Ovary (tissue), 9 donors: Measurements from ENCODE around the gene SLC52A1. TPM values are rescaled to one million over a fixed set of nuclear protein-coding genes. Genes with fewer than 3 reads are reported as not detected.
"Not testable (repeated sequence)": the region's sequence is repeated elsewhere in the genome, so short reads cannot be mapped to it uniquely, and the experiment has no call there.

Experiments used
- DNase-seq, 5 donors: peaks; one replicate each; pipeline ENCODE4 v3.0.0-alpha.2; 2019 to 2020
- H3K27ac ChIP-seq, 2 donors: fragments of 200-600 bp; one replicate each; pipeline versions ENCODE4 v1.5.1 to v1.8.0; 2019 to 2022
- H3K27me3 ChIP-seq: fragments of 200-600 bp; one replicate; pipeline ENCODE4 v1.8.0; 2022
- H3K36me3 ChIP-seq: fragments of 200-600 bp; sonication (generic); one replicate; pipeline ENCODE4 v1.5.1; 2019
- H3K4me1 ChIP-seq: one replicate; pipeline ENCODE4 v1.8.1; 2013; ENCODE audit warnings: mild to moderate bottlenecking, moderate library complexity; ENCODE audit not compliant: insufficient read depth
- H3K4me3 ChIP-seq: fragments of 200-600 bp; sonication (generic); one replicate; pipeline ENCODE4 v1.5.1; 2017
- H3K9me3 ChIP-seq, 2 donors: fragments of 200-600 bp in 1 of 2; sonication (generic) in 1 of 2; one replicate each; pipeline versions ENCODE4 v1.5.1 to v1.8.1; 2013 to 2019; ENCODE audit warnings: mild to moderate bottlenecking in 1 of 2, moderate library complexity in 1 of 2
- EP300 ChIP-seq: sonication (generic); formaldehyde crosslinking; IDR thresholded peaks from one replicate; pipeline ENCODE4 v1.6.1; 2017; ENCODE audit warnings: antibody characterized with exemption
- POLR2A ChIP-seq: fragments of 450-650 bp; IDR thresholded peaks from one replicate; pipeline ENCODE4 v1.6.1; 2017; ENCODE audit warnings: antibody characterized with exemption, mild to moderate bottlenecking, moderate library complexity
- WGBS, 3 donors: extraction: QIAGEN DNeasy Blood & Tissue Kit in 1 of 3; methylation state at CpG; one replicate each; pipeline versions ENCODE4 v1.1.5 to v1.1.7; 2013 to 2017; 5-methylcytosine and 5-hydroxymethylcytosine counted together
- intact Hi-C, 4 donors: fragments of 100-400 bp; cut with DNase I; formaldehyde crosslinking; loops; one replicate each; pipeline versions ENCODE4 v1.11.0 to v1.15.1; 2022 to 2023
- polyA plus RNA-seq, 2 donors: library from polyadenylated mRNA; stranded (reverse); fragments of 200-250 nt in 1 of 2; fragments of 350-450 nt in 1 of 2; fragmentation: Illumina TruSeq in 1 of 2; extraction: RNeasy Lipid Tissue Mini Kit (QIAGEN cat#74804) in 1 of 2; gene quantifications; one replicate each; pipeline ENCODE4 v1.2.3, GENCODE V29; 2013 to 2014
- total RNA-seq, 7 donors: library from RNA; depleted of rRNA in 2 of 7; stranded (reverse); fragments of >200 nt in 2 of 7; fragmentation: NEBNext Ultra II Directional in 3 of 7; extraction: Animal tissue kit (Norgen Biotek cat#: 25700) in 3 of 7; gene quantifications; one replicate each; pipeline versions ENCODE4 v1.1.0 to v1.2.4, GENCODE V29; 2016 to 2023
- TF ChIP-seq, protein P1 (sequence below), 3 donors: fragments of 450-650 bp in 2 of 3; fragments of 200-600 bp in 1 of 3; IDR thresholded peaks; one replicate each; pipeline versions ENCODE4 v1.5.1 to v1.8.0; 2016 to 2022; ENCODE audit warnings: antibody characterized with exemption in 3 of 3, mild to moderate bottlenecking in 1 of 3
- donor health status: DM: no; HTN: no; CAD: no; lungs with moderate emphysema.
- donor health status: DM: no; HTN: no; CAD: no.
- donor health status: Bipolar disorder and iron deficiency.
- donor health status: DM: yes; HTN: yes; CAD: no.
- donor health status: DM: no; HTN: no; CAD: no.
- donor health status: DM: yes; HTN: yes; CAD: no.

The SLC52A1 gene
- total and polyA plus RNA-seq, 9 donors: 0.08 to 1.0 (median 0.19) TPM; not detected in 5

GRCh38 chr17:5033352-5034015, 1.7 kb downstream of the SLC52A1 start:
- Histone ChIP-seq H3K4me3 (no peak overlapping the region), H3K27me3 (no peaks in the 10 kb centered on the region), H3K4me1 (peaks cover 2% of the 10 kb centered on the region), H3K36me3 (no peaks in the 10 kb centered on the region), H3K9me3 (no peaks in the 10 kb centered on the region), H3K27ac (no peak overlapping the region)
- intact Hi-C loops: no loop called here
- 81 to 92% (median 81%) methylated on average over 13 of the region's 13 CpGs for WGBS, 3 donors
- no peak for DNase-seq
- TF ChIP-seq EP300: no peak
- TF ChIP-seq POLR2A: no peak
- TF ChIP-seq, protein P1, sequence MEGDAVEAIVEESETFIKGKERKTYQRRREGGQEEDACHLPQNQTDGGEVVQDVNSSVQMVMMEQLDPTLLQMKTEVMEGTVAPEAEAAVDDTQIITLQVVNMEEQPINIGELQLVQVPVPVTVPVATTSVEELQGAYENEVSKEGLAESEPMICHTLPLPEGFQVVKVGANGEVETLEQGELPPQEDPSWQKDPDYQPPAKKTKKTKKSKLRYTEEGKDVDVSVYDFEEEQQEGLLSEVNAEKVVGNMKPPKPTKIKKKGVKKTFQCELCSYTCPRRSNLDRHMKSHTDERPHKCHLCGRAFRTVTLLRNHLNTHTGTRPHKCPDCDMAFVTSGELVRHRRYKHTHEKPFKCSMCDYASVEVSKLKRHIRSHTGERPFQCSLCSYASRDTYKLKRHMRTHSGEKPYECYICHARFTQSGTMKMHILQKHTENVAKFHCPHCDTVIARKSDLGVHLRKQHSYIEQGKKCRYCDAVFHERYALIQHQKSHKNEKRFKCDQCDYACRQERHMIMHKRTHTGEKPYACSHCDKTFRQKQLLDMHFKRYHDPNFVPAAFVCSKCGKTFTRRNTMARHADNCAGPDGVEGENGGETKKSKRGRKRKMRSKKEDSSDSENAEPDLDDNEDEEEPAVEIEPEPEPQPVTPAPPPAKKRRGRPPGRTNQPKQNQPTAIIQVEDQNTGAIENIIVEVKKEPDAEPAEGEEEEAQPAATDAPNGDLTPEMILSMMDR (IDR thresholded peaks at IDR 0.05): no peak

GRCh38 chr17:5032865-5033264, 2.4 kb downstream of the SLC52A1 start:
- no peaks in the 10 kb centered on the region for H3K27me3 ChIP-seq
- DNase-seq: no peak
- no peaks in the 10 kb centered on the region for H3K36me3 ChIP-seq
- no peak overlapping the region for H3K4me3 ChIP-seq
- intact Hi-C loops: no loop called here
- no peak overlapping the region for H3K27ac ChIP-seq
- TF ChIP-seq POLR2A (no peak), EP300 (no peak)
- TF ChIP-seq, protein P1 (IDR thresholded peaks at IDR 0.05): no peak
- peaks cover 2% of the 10 kb centered on the region for H3K4me1 ChIP-seq
- H3K9me3 ChIP-seq: no peaks in the 10 kb centered on the region
- WGBS, 3 donors: 84 to 90% (median 85%) methylated on average over 6 of the region's 6 CpGs

DNA sequence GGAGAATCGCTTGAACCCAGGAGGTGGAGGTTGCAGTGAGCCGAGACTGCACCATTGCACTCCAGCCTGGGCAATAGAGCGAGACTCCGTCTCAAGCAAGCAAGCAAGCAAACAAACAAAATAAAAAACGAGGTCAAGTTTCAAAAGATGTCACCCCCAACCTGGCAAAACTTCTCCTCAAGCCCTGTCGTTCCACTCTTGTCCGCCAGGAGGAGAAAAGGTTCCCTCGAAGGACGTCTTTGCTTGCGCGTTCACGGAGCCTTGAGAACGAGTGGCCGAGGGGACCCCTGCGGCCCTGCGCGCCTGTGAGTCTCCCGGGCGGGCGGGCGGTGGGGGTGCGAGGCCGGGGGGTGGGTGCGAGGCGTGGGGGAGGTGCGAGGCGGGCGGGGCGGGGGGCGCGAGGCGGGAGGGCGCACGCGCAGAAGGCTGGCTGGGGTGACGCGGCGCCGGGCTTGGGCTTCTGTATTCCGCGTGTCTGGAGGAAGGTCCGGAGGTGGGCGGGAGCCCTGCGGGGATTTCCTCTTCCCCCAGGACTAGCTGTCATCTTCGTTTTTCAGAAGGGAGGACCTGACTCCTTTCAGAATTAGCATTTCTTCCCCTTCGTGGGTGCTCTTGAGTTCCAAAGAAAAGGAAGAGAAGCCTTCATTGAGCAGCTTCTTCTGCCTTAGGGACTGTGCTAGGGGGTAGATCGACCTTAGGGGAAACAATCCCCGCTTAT, 3.7 kb downstream of the SLC52A1 start:
- TF ChIP-seq EP300: no peak
- TF ChIP-seq, protein P1 (IDR thresholded peaks at IDR 0.05): peak; percentile 47 to 74 (median 65)
- no peak for TF ChIP-seq POLR2A
- Histone ChIP-seq H3K36me3 (no peaks in the 10 kb centered on the region), H3K9me3 (no peaks in the 10 kb centered on the region), H3K4me3 (peak overlapping the region; percentile 29), H3K4me1 (peaks cover 2% of the 10 kb centered on the region), H3K27me3 (no peaks in the 10 kb centered on the region), H3K27ac (no peak overlapping the region)
- intact Hi-C loops: no loop called here
- WGBS, 3 donors: 3 to 4% (median 4%) methylated on average over 31 to 48 of the region's 48 CpGs
- DNase-seq: peak; percentile 73 to 82 (median 81)

GRCh38 chr17:5030168-5030567, 5.1 kb downstream of the SLC52A1 start:
- WGBS, 3 donors: 91 to 96% (median 94%) methylated on average over 2 of the region's 2 CpGs
- H3K4me3 ChIP-seq, H3K27me3 ChIP-seq, DNase-seq, H3K27ac ChIP-seq, H3K4me1 ChIP-seq, intact Hi-C loops, H3K36me3 ChIP-seq, H3K9me3 ChIP-seq: not testable (repeated sequence)

DNA sequence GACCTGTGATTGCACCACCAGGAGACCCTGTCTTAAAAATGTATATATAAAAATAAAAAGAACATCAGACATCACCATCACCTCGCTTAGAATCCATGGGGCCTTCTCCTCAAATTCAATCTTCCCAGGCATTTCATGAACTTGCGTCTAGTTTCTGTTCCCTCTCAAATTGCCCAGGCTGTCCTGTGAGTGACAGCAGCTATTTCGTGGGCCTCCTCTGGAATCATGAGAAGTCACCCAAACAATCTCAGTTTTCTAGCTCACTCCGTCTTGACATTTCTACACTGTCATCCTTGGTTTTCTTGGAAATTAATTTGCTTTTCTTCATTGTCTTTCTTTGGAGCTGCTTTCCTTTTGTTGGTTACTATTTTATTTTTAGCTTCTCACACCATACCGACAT, 7.3 kb downstream of the SLC52A1 start:
- H3K36me3 ChIP-seq: no peaks in the 10 kb centered on the region
- no peak overlapping the region for H3K27ac ChIP-seq
- 47 to 62% (median 51%) methylated on average over 5 of the region's 5 CpGs for WGBS, 3 donors
- intact Hi-C loops: no loop called here
- no peak overlapping the region for H3K4me3 ChIP-seq
- H3K4me1 ChIP-seq: peaks cover 2% of the 10 kb centered on the region
- DNase-seq: no peak
- no peaks in the 10 kb centered on the region for H3K27me3 ChIP-seq
- no peak for TF ChIP-seq POLR2A
- no peak for TF ChIP-seq EP300
- TF ChIP-seq, protein P1 (IDR thresholded peaks at IDR 0.05): no peak
- no peaks in the 10 kb centered on the region for H3K9me3 ChIP-seq
